ENCODE measurements around the gene CIDEC. TPM values are rescaled to one million over a fixed set of nuclear protein-coding genes. Genes with fewer than 3 reads are reported as not detected.

Gene CIDEC
- total and polyA plus RNA-seq, 9 of the 15 experiments (the other 6 are each of a cell fraction or from before 2014, with no cell fraction given), result not detected

GRCh38 chr3:9843715-9844438 is 36.2 kb downstream of the CIDEC start, which contains the start of gene RPUSD3 (continued):
- no peak for TF ChIP-seq ZNF3 (CRISPR knock-in tag; IDR thresholded peaks at IDR 0.05)
- TF ChIP-seq DLX4 (CRISPR knock-in tag; IDR thresholded peaks at IDR 0.05), result no peak
- TF ChIP-seq RREB1 (CRISPR knock-in tag; IDR thresholded peaks at IDR 0.05), result peak; percentile 40; the same call in 1 of the 2 replicates
- TF ChIP-seq RUNX1 (IDR thresholded peaks at IDR 0.05; ENCODE audit: low read depth), result no peak
- TF ChIP-seq ZNF778 (CRISPR knock-in tag; IDR thresholded peaks at IDR 0.05), result no peak
- TF ChIP-seq MNT (conservative IDR thresholded peaks at IDR 0.05), result peak; percentile 75 to 85
- TF ChIP-seq ATF6 (CRISPR knock-in tag; IDR thresholded peaks at IDR 0.05), result no peak
- TF ChIP-seq ZNF140 (CRISPR knock-in tag; IDR thresholded peaks at IDR 0.05), result no peak
- TF ChIP-seq ZNF785 (CRISPR knock-in tag; IDR thresholded peaks at IDR 0.05), result no peak
- no peak for TF ChIP-seq ZNF398 (CRISPR knock-in tag; IDR thresholded peaks at IDR 0.05)
- TF ChIP-seq JUND (IDR thresholded peaks at IDR 0.05; ENCODE audit: borderline replicate concordance, low read depth, low read length), result no peak
- peak; percentile 13; the same call in 1 of the 3 replicates for TF ChIP-seq JUND (tag; IDR thresholded peaks at IDR 0.05; ENCODE audit: borderline replicate concordance, low read depth, low read length)
- peak; percentile 92 for TF ChIP-seq SUPT5H (IDR thresholded peaks at IDR 0.05)
